ENCODE measurements around the gene OMP.

Gene OMP

GRCh38 chr11:77063861-77064260, 38.8 kb upstream of the OMP start:
- DNase-seq (ENCODE audit: low spot score), result no peak
- in situ Hi-C loops (cut with MboI; ENCODE audit: low pct_unique_long_range_greater_than_20kb, low sequenced_read_pairs, unreplicated experiment), result no loop called here
- TF ChIP-seq CTCF (IDR thresholded peaks at IDR 0.05; ENCODE audit: extremely low read depth, insufficient read depth, missing control alignments), result no peak

DNA sequence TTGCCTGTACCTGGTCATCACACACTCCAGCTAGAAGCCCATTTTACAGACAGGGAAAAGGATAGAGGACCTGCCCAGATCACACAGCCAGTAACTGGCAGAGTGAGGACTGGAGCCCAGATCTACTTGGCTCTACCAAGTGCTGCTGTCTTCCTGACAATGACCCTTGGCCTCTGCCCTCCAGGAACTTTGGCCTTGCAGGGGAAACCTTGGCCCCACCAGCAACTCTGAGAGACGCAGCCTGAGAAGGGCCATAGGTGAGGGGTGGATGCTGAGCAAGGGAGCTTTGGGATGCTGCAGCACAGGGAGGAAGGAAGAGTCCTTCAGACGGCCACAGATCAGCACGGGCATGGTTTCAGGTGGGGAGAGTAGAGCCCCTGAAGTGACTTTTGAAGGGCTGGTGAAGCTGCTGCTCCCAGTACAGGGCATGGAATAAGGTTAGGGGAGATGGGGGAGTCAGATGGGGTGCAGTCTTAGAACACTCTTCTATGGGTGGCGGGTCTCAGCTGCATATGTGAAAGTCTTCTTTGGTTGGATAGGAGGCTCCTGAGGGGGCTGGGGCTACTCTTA, 37.9 kb upstream of the OMP start:
- TF ChIP-seq CTCF (IDR thresholded peaks at IDR 0.05; ENCODE audit: extremely low read depth, insufficient read depth, missing control alignments), result no peak
- in situ Hi-C loops (cut with MboI; ENCODE audit: low pct_unique_long_range_greater_than_20kb, low sequenced_read_pairs, unreplicated experiment), result no loop called here
- no peak for DNase-seq (ENCODE audit: low spot score)

DNA sequence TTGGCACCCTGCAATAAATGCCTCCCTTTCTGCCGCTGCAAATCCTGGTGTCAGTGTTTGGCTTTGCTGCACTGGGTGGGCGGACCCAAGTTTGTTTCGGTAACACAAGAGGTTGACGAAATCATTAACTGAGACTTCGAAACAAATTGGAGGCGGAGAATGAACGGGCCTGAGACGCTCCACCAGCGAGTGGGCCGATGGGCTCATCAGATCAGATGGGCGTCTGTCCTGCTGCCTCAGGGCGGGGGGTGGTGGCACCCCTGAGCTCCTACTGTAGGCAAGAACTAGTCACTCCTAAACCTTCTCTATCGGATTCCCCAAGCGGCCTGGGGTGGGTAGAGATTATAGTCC, 36.8 kb upstream of the OMP start:
- TF ChIP-seq CTCF (IDR thresholded peaks at IDR 0.05; ENCODE audit: extremely low read depth, insufficient read depth, missing control alignments), result no peak
- DNase-seq (ENCODE audit: low spot score), result no peak
- in situ Hi-C loops (cut with MboI; ENCODE audit: low pct_unique_long_range_greater_than_20kb, low sequenced_read_pairs, unreplicated experiment), result no loop called here

DNA sequence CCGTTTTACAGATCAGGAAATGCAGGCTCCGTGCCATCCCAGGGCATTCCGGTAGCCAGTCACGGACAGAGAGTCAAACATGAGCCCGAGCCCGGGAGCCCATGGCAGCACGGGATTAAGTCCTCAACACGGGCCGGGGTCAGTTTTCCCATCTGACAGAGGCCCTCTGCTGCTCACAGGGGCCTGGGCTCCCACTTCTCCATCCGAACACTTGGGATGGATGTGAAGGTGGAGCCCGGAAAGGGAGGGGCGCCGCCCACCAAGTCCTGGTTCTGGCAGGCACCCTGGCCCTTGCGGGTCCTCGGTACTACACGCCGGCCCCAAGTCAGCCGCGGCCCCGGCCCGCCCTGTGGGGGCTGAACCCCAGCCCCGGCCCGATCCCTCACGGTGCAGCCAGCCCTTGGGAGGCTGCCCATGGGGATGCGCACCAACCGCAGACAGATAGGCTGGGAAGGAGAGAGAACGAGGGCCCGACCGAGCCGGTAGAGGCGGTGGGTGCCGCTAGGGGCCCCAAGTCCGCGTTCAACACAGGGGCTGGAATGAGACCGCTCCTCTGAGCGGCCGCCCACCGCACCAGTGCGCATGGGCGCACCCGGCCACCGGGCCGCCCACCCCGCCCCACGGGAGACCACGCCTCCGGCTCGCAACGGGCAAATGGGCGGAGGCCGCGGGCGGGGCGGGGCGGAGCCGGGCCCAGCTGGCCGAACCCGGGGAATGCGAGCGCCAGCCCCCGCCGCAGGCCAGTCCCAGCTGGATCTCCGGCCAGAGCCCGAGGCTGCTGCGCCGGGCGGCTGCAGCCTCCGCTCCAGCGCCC, 36.2 kb upstream of the OMP start, which contains the start of gene CAPN5:
CAPN5 (plus strand) TSS at position 743 of the 814 bp plus-strand sequence. CDS start 17,916 bp downstream, outside the sequence.
- peak; percentile 98 for DNase-seq (ENCODE audit: low spot score)
- TF ChIP-seq CTCF (IDR thresholded peaks at IDR 0.05; ENCODE audit: extremely low read depth, insufficient read depth, missing control alignments), result peak; percentile 18
- in situ Hi-C loops (cut with MboI; ENCODE audit: low pct_unique_long_range_greater_than_20kb, low sequenced_read_pairs, unreplicated experiment), result no loop called here

DNA sequence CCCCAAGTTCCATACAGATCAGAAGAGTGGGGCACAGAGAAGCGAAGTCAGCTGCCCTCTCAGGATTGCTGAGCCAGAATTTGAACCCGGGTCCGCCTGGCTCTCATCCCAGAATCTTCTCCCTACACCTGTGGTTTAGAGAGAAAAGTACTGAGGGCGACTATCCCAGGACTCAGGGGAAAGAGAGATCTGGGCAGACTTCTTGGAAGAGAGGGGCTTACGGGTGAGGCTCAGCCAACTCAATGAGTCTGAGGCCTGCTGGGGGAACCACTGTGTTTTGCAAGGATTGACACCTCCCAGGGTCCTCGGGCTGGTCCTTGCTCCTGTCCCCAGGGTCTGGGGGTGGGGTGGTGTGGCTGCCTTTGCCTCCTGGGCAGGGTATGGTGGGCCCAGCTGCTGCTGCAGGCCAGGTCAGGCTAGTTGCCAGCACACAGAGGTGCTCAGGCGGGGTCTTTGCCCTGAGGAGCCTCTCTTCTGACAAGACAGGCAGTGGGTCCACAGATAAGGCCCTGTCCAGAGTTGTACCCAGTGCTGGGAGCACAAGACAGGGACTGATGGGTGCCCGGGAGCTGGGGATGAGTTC, 34.7 kb upstream of the OMP start:
- DNase-seq (ENCODE audit: low spot score), result no peak
- TF ChIP-seq CTCF (IDR thresholded peaks at IDR 0.05; ENCODE audit: extremely low read depth, insufficient read depth, missing control alignments), result no peak
- in situ Hi-C loops (cut with MboI; ENCODE audit: low pct_unique_long_range_greater_than_20kb, low sequenced_read_pairs, unreplicated experiment), result no loop called here

GRCh38 chr11:77068457-77069335, 33.9 kb upstream of the OMP start:
- no peak for DNase-seq (ENCODE audit: low spot score)
- TF ChIP-seq CTCF (IDR thresholded peaks at IDR 0.05; ENCODE audit: extremely low read depth, insufficient read depth, missing control alignments), result no peak
- in situ Hi-C loops (cut with MboI; ENCODE audit: low pct_unique_long_range_greater_than_20kb, low sequenced_read_pairs, unreplicated experiment), result no loop called here

All from GM13977 (cell line).